Femur (tissue), 1 donor: Measurements from ENCODE around the gene ZNF764.

Experiments
- DNase-seq: peaks from one replicate; pipeline ENCODE4 v3.0.0-alpha.2; 2017

ZNF764 gene

DNA sequence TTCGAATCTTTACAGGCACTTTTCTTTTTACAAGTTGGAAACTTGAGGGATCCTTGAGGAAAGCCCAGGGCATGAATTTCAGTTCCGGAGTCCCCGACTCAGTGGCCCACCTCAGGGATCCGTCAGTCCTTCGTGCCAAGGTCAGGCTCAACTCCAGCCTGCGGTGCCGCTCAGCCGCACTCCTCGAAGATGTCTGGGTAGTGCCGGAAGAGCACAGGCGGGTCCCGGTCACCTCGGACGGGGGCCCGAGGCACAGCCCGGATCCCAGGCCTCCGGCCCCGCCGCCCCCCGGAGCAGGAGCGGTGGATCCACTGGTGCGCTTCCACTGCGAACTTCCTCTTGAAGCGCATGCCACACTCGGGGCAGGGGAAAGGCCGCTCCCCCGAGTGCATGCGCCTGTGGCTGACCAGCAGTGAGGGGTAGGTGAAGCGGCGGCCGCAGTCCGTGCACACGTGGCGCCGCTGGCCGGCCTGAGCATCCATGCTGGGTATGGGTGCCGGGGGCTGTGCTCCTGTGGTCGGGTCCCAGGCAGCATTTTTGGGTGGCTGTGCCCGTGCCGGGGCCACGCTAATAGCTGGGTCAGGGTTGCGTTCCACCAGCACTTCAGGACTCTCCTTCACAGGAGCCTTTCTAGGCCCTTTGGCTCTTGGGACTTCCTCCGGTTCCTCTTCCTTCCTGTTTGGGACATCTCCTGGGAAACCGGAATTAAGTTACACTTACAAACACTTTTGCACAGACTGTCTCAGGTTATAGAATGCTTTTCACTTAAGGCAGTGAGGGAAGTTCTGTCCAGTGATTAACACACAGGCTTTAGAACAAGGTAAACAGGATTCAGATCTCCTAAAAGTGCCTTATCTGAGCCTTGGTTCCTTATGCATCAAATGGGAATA, 11.8 kb upstream of the ZNF764 start:
- no peak for DNase-seq

DNA sequence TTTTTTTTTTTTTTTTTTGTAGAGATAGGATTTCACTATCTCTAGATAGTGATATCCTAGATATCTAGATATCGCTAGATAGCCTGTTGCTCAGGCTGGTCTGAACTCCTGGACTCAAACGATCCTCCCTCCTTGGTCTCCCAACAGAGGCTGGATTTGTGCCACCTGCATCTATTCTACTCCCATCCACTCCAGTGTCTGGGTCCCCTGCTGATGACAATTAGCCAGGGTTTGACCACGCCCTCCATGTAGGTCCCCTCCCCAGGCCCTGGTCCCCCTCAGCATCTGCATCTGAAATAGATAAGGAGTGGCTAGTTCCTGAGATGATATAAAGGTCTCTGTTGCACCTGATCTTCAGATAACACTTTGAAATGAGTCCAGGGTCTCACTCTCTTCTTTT, 11.1 kb upstream of the ZNF764 start:
- DNase-seq: no peak

GRCh38 chr16:30567991-30568638, 9.9 kb upstream of the ZNF764 start:
- no peak for DNase-seq

DNA sequence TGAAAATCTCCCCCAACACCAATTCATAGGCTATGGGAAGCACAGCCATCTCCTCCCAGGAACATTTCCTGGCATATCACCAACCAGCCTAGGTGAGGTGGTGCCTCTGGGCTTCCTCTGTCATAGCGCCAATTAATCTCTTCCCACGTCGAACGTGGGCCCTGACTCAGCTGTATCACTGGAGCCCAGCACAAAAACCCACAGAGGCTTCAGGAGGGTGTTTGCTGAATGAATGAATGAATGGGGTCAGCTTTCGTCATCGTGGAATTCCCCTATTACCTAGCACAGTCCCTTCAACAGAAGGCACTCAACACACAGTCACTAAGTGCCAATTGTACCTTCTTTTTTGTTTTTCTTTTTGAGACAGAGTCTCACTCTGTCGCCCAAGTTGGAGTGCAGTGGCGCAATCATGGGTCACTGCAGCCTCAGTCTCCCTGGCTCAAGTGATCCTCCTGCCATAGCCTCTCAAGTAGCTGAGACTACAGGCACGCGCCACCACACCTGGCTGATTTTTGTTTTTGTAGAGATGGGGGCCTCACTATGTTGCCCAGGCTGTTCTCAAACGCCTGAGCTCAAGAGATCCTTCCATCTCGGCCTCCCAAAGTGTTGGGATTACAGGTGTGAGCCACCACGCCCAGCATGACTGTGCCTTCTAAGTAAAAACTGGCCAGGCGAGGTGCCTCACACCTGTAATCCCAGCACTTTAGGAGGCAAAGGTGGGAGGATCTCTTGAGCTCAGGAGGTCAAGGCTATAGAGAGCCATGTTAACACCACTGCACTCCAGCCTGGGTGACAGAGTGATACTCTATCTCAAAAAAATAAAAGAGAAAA, 9.2 kb upstream of the ZNF764 start:
- no peak for DNase-seq

- no peak for DNase-seq
These were observed 8.4 kb upstream of the ZNF764 start for GRCh38 chr16:30566531-30566930.

DNA sequence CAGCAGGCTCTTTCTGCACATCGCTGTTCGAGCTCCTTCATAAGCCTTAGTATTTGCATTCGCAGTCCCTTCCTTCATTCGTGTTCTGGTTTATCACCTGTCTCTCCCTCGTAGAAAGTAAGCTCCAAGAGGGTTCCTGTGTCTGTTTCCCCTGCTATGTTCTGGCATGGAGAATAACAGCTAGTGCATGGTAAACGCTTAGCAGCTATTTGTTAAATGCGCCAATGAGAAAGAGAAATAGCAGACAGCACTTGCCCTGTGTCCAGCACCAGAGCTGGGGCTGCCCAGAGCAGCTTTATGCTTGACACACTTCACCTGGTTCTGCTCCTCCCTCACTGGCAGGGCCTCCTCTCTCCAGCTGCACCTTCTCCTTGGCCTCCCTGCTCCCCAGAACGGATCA, 7.8 kb upstream of the ZNF764 start:
- DNase-seq: no peak

GRCh38 chr16:30565526-30565925, 7.4 kb upstream of the ZNF764 start:
- no peak for DNase-seq

DNA sequence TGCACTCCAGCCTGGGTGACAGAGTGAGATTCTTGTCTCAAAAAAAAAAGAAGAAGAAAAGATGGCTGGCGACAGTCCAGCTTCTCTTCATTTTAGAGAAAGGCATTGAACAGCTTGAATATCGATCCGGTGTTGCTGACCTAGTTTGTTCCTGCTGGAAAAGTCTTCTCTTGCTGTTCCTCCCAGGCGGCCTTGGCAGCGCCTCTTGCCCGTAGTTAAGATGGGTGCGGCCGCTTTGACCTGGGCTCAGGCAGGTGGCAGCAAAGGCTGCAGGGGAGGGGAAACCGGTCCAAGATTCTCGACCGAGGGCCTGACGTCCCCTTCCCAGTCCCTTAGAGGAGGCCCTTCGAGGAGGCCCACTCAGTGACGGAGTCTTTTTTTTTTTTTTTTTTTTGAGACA, 3.8 kb upstream of the ZNF764 start:
- DNase-seq: no peak

DNA sequence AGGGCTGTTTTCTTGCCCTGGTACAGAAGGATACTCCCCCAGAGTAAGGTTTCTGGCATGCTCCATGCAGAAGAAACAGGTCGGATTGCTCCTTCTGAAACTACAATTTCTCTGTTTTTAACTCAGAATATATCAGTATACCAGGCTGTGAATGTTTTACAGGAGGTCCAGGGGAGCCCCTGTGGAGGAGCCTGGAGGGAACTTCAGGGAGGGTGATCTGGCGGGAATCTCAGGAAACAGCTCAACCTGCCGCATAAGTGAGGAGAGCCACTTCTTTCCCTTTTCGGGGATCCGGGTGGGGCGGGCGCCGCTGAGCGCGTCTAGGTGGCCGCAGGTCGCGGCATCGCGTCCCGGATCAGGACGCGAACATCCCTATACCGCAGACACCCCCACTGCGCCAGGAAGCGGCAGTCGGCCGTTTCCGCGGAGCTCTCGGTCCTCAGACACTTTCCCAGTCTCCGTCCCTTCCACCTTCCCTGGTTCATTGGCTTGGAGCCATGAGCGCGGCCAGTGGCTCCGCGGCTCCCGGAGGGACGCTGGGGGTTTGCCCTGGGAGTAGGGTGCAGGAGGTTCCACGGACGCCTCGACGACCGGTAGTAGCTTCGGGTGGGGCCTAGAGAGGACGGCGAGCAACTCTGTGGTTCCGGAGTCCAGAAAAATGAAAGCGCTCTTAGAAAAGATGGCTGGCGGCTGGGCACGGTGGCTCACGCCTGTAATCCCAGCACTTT, 3.1 kb upstream of the ZNF764 start:
- DNase-seq: no peak

- no peak for DNase-seq
These were observed 1.5 kb upstream of the ZNF764 start for GRCh38 chr16:30559690-30560089.

- no peak for DNase-seq
These were observed 709 bp upstream of the ZNF764 start for GRCh38 chr16:30558789-30559377.

GRCh38 chr16:30557707-30557956, 542 bp downstream of the ZNF764 start:
- DNase-seq: no peak

- DNase-seq: no peak
These were observed 2.1 kb downstream of the ZNF764 start for GRCh38 chr16:30556125-30556473.

GRCh38 chr16:30555315-30556124, 2.7 kb downstream of the ZNF764 start:
- DNase-seq: no peak

DNA sequence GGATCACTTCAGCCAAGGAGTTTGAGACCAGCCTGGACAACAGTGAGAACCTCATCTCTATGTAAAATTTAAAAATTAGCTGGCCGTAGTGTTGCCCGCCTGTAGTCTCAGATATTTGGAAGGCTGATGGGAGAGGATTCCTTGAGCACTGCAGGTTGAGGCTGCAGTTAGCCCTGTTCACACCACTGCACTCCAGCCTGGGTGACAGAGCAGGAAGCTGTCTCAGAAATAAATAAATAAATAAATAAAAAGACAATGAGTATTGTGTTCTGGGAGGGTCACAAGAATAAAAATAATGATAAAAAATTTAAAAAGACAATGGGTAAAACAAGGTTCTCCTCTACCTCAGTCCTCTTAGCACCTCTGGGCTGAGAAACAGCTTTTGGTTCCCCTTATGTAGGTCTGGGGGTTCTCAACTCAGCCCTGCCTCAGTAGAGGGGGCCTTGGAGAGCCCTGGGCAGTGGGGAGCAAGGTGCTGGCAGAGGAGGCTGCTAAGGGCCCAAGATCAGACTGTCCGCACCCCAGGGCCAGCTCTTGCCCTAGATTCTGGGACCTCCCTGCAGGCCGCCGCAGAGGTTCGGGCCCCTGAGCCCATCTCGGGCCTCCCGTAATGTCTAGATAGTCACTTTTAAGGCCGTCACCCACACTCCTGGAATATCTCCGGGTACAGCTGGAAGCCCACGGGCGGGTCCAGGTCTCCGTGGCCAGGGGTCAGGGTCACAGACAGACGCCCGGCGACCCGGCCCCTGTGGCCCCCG, 3.4 kb downstream of the ZNF764 start:
- DNase-seq: no peak

- DNase-seq: no peak
These were observed 4.7 kb downstream of the ZNF764 start for GRCh38 chr16:30553393-30553899.

DNA sequence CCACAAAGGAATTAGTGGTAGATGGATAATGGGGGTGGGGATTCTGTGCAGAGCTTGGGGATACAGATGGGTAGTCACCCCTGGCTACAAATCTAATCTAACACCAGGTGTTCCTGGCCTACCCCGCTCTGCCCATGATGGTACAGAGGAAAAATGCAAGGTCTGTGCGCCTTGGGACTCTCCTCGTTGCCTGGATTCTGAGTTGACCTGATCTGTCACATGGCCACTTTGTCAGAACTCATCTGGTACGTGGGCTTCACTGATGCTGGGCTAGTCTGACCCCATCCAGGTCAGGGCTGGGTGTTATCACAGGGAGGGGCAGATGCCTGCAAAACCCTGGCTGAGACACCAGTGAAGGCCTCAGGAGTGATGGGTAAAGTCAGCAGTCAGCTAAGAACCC, 5.2 kb downstream of the ZNF764 start:
- no peak for DNase-seq

- DNase-seq: no peak
These were observed 6.4 kb downstream of the ZNF764 start for GRCh38 chr16:30551781-30552180.

GRCh38 chr16:30548416-30549253, 9.5 kb downstream of the ZNF764 start:
- no peak for DNase-seq

DNA sequence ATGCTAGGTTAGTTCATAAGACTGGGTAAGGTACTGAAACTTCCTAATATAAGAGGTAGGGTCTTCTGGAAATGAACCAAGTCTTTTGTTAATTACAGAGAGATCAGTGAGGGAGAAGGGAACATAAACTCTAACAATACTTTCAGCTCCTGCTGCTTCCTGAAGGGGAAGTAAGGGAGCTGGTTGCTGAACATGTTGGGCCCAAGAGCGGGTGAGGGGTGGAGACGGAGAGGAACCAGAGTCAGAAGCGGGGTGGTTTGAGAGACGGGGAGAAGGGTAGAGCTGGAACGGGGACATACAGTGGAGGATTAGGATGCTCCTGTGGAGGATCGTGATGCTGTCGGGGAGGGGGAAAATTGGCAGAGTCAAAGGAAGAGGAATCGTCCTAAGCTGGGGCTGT, 12.1 kb downstream of the ZNF764 start:
- no peak for DNase-seq
